Fibroblast of peridontal ligament (primary cell): Measurements from ENCODE around the gene POTEH.
"Not testable (repeated sequence)": the region's sequence is repeated elsewhere in the genome, so short reads cannot be mapped to it uniquely, and the experiment has no call there.

Experiments
- DNase-seq: peaks from one replicate; pipeline ENCODE4 v3.0.0-alpha.2; 2010; ENCODE audit errors: extremely low read depth

The POTEH gene

DNA sequence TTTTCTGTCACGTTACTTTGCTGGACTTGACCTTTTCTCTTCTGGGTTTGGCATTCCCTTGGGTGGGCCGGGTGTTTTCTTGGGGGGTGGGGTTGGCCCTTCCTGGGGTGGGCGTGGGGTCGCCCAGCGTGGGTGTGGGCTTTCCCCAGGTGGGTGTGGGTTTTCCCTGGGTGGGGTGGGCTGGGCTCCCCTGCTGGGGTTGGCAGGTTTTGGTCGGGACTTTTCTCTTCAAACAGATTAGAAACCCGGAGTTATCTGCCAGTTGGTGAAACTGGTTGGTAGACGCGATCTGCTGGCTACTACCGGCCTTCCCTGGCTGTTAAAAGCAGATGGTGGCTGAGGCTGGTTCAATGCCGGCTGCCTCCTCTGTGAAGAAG, at the start of gene POTEH:
Gene POTEH (plus strand): TSS at position 278 of the 377 bp plus-strand sequence. CDS start 52 bp downstream, at position 330.
- not testable (repeated sequence) for DNase-seq

- not testable (repeated sequence) for DNase-seq
Observed at GRCh38 chr22:15642288-15642861, 47.5 kb upstream of the POTEH start.

DNA sequence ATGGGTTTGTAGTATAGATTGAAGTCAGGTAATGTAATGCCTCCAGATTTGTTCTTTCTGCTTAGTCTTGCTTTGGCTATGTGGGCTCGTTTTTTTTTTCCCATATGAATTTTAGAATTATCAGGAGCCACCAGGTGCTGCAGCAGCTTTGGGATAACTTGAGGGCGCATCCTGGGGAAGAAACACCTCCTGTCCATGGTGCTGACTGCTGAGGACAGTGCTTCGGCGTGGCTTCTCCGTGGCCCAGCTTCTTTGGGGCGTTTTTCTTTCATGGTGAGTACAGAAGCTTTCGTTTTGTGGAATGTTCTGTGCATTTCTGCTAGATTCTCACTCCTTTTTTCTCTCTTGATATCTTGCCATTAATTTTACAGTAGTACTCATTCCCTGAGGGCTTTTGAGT, 37.9 kb upstream of the POTEH start:
- not testable (repeated sequence) for DNase-seq

GRCh38 chr22:15652738-15653137, 37.1 kb upstream of the POTEH start:
- DNase-seq = not testable (repeated sequence)

DNA sequence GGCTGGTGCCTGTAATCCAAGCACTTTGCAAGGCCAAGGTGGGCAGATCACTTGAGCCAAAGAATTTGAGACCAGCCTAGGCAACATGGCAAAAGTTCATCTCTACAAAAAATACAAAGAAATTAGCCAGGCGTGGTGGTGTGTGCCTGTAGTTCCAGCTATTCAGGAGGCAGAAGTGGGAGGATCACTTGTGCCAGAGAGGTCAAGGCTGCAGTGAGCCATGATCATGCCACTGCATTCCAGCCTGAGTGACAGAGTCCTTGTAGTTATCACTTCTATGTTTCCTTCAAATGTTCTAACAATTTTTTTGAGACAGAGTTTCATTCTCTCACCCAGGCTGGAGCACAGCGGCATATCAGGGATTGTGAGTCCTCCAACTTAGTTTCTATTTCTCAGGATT, 36.6 kb upstream of the POTEH start:
- DNase-seq = not testable (repeated sequence)

GRCh38 chr22:15661102-15661501, 28.7 kb upstream of the POTEH start:
- not testable (repeated sequence) for DNase-seq

DNA sequence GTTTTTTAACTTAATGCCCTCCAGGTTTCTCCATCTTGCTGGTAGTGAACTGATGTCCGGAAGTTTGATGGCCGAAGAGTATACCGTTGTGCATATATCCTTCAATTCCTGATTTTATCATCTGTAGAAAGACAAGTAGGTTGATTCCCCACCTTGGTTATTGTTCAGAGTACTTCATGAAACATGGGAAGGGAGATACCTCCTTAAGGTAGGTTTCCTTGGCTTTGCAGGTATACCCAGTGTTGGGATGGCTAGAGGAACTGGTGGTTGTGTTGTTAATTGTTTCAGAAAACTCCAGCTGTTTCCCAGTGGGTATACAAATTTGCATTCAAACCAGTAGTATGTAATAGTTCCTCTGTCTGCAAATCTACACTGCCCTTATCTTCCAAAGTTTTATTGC, 25.1 kb upstream of the POTEH start:
- not testable (repeated sequence) for DNase-seq

- DNase-seq = not testable (repeated sequence)
Observed at GRCh38 chr22:15665478-15665877, 24.3 kb upstream of the POTEH start.

DNA sequence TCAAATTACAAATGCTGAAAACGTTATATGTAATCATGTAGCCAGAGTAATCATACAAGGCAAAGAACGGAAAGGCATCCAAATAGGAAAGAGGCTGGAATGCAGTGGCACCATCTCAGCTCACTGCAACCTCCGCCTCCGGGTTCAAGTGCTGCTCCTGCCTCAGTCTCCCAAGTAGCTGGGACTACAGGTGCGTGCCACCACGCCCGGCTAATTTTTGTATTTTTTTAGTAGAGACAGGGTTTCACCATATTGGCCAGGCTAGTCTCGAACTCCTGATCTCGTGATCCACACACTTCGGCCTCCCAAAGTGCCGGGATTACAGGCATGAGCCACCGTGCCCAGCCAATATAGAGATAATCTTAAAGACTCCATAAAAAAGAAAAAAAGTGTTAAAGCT, 20.4 kb upstream of the POTEH start:
- DNase-seq = not testable (repeated sequence)

DNA sequence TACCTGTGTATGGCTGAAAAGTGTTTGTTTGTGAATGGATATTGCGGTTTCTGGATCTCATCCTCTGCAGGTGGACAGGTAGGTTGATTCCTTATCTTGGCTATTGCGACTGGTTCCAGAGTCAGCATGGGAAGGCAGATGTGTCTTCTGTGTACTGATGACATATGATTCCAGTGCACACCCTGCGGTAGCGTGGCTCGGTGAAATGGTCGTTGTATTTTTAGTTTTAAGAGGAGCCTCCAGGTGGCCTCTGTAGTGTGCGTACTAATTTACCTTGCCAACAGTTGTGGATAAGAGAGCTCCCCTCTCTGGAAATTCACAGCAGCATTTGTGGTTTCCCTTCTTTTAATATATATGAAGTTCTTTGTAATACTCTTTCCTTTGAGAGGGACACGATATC, 10.1 kb upstream of the POTEH start:
- not testable (repeated sequence) for DNase-seq

GRCh38 chr22:15684115-15684514, 5.7 kb upstream of the POTEH start:
- not testable (repeated sequence) for DNase-seq

- DNase-seq = not testable (repeated sequence)
Observed at GRCh38 chr22:15684695-15685094, 5.1 kb upstream of the POTEH start.

- not testable (repeated sequence) for DNase-seq
Observed at GRCh38 chr22:15685641-15686040, 4.2 kb upstream of the POTEH start.

DNA sequence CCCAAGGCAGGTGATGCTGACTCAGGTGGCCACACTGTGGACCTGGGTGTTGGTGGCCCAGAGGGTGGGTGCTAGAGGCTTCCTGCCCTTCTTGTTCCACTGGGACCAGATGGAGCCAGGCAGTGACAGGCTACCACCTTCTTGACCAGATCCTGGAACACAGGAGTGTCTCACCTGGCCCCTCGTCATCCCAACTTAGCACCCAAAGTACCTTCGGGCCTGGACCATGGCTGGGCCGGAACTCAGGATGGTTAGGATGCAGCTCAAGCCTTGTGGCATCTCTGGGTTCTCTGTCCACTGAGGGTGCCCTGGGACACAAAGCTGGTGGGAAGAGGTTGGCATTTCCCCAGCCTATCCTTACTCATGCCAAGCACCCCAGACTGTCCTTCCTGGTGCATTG, 2.7 kb upstream of the POTEH start:
- not testable (repeated sequence) for DNase-seq

- not testable (repeated sequence) for DNase-seq
Observed at GRCh38 chr22:15687676-15688075, 2.1 kb upstream of the POTEH start.

- DNase-seq = not testable (repeated sequence)
Observed at GRCh38 chr22:15688090-15688489, 1.7 kb upstream of the POTEH start.

GRCh38 chr22:15689012-15689748, 646 bp upstream of the POTEH start:
- not testable (repeated sequence) for DNase-seq

DNA sequence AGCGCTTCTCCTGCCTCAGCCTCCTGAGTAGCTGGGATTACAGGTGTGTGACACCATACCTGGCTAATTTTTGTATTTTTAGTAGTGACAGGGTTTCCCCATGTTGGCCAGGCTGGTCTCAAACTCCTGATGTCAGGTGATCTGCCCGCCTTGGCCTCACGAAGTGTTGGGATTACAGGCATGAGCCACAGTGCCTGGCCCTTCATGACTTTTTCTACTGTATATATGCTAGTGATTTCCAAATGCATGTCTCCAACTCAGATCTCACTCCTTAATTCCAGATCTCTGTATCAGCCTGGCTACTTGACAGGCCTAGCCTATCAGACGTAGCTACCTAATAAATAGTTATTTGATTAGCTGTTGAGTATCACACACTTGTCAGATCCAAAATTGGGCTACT, 23.8 kb downstream of the POTEH start:
- not testable (repeated sequence) for DNase-seq

- not testable (repeated sequence) for DNase-seq
Observed at GRCh38 chr22:15714125-15714524, 24.3 kb downstream of the POTEH start.

DNA sequence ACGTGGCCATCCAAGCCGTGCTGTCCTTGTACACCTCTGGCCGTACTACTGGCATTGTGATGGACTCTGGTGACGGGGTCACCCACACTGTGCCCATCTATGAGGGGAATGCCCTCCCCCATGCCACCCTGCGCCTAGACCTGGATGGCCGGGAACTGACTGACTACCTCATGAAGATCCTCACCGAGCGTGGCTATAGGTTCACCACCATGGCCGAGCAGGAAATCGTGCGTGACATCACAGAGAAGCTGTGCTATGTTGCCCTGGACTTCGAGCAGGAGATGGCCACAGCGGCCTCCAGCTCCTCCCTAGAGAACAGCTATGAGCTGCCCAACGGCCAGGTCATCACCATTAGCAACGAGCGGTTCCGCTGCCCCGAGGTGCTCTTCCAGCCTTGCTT, 32.1 kb downstream of the POTEH start:
- not testable (repeated sequence) for DNase-seq

DNA sequence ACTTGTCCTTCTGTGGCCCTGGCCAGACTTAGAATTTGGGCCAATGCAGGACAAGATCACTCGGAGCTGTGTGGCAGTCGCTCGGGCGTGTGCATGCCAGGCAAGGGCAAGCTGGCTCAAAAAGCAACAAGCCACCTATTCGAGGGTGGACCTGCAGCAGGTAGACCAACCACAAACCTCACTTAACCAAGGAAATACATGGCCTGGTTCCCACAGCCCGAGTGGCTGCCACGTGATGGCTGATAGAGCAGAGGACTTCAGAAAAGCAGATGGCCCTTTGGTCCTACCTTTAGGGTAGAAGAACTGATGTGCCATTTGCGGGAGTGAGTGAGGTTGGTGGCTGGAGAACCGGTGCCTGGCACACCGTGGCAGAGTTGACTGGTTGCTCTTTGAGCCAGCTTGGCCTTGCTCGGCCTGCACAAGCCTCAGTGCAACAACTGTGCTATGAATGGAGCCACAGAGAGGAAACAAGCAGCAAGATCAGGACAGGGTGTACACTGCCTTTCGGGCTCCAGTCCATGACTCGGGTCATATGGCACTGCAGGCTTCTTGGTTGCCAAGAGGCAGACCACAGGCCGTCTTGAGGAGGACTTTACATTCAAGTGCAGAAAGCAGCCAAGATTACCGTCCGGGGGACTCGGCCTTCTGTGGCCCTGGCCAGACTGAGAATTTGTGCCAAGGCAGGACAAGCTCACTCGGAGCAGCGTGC, 39.5 kb downstream of the POTEH start:
- not testable (repeated sequence) for DNase-seq

GRCh38 chr22:15731023-15731422, 41.2 kb downstream of the POTEH start:
- not testable (repeated sequence) for DNase-seq

- not testable (repeated sequence) for DNase-seq
Observed at GRCh38 chr22:15734411-15734810, 44.6 kb downstream of the POTEH start.
